ENCODE data around the gene E2F1.
A peak's percentile ranks its signal among the peaks of the same experiment; 100 is the strongest.

E2F1 gene

GRCh38 chr20:33654680-33655161 is 31.5 kb downstream of the E2F1 start:
- FAIRE-seq: no peak

GRCh38 chr20:33653900-33654596 is 32.1 kb downstream of the E2F1 start:
- peak; percentile 13 for DNase-seq (ENCODE audit: insufficient read length, low spot score)
- TF ChIP-seq CTCF (IDR thresholded peaks at IDR 0.05; ENCODE audit: insufficient read depth, missing control alignments): no peak
- no peak for FAIRE-seq

More at GRCh38 chr20:33654680-33655161, 31.5 kb downstream of the E2F1 start:
- no peak for TF ChIP-seq CTCF (IDR thresholded peaks at IDR 0.05; ENCODE audit: insufficient read depth, missing control alignments)
- DNase-seq (ENCODE audit: insufficient read length, low spot score): peak; percentile 9

DNA sequence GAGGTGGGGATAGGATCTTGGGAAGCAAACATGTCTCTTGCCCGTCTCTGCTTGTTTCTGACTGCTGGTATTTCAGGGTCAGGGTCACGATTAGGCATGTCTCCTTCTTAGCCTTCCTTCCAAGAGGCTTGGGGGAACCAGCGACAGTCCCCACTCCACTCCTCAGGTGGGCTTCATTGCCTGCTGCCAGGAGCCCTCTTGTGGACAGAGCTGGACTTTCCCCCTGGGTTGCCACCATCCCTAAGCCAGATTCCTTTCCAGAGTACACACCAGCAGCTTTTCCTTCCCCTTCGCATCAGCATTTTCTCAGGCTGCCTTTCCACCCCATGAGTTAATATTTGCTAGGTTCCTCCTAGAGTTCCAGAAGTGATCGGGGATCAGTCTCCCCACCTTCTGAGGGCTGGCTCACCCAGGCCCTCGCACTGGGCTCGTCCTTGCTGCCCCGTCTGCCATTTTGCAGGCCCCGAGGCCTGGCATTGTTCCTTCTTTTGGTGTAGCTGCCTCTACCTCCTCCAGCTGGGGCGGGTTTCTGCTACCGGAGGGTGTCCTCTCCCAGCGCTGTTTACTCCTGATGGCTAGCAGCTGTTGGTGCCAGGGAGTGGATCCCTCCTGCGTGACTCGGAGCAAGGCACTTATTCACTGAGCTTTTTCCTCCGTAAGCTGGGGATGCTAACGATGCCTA is 32.8 kb downstream of the E2F1 start:
- peak; percentile 92 for TF ChIP-seq CTCF (IDR thresholded peaks at IDR 0.05; ENCODE audit: insufficient read depth, missing control alignments)
- FAIRE-seq (no peak), DNase-seq (ENCODE audit: insufficient read length, low spot score) (peak; percentile 88)

GRCh38 chr20:33651562-33652048 is 34.6 kb downstream of the E2F1 start:
- DNase-seq (ENCODE audit: insufficient read length, low spot score) (no peak), FAIRE-seq (no peak)
- TF ChIP-seq CTCF (IDR thresholded peaks at IDR 0.05; ENCODE audit: insufficient read depth, missing control alignments): no peak

GRCh38 chr20:33650753-33651561 is 35.2 kb downstream of the E2F1 start:
- TF ChIP-seq CTCF (IDR thresholded peaks at IDR 0.05; ENCODE audit: insufficient read depth, missing control alignments): no peak
- FAIRE-seq: no peak
- DNase-seq (ENCODE audit: insufficient read length, low spot score): peak; percentile 18

DNA sequence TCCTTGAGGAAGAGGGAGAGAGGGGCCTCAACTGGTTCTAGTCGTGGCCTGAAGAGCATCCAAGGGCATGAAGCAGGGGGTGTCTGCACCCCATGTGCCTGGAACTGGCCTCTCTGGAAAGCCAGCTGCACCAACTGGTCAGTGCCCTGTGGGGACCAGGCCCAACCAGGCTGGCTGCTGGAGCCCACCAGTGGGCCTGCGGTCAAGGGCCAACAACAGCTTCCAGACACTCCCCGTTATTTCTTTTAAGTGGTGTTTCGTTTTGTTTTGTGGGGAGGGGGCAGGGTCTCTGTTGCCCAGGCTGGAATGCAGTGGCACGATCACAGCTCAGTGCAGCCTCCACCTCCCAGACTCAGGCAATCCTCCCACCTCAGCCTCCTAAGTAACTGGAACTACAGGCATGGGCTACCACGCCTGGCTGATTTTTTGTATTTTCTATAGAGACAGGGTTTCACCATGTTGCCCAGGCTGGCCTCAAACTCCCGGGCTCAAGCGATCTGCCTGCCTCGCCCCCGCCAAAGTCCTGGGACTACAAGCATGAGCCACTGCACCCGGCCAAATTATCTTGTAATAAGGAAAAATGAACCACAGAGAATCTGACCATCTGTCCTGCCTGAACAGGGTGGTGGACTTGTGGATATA is 36.0 kb downstream of the E2F1 start:
- peak; percentile 5 for DNase-seq (ENCODE audit: insufficient read length, low spot score)
- TF ChIP-seq CTCF (IDR thresholded peaks at IDR 0.05; ENCODE audit: insufficient read depth, missing control alignments): no peak
- no peak for FAIRE-seq

Measured in D721Med (cell line).